AG10803 (cell line): Measurements from ENCODE around the gene ACSS1.

Experiments
- DNase-seq: peaks from one replicate; pipeline ENCODE4 v3.0.0; 2010; ENCODE audit warnings: low read depth
- H3K4me3 ChIP-seq: 2 replicates; pipeline ENCODE4 v1.5.1; 2011; ENCODE audit warnings: mild to moderate bottlenecking, low read length, control low read depth
- TF ChIP-seq, protein P1 (sequence below): conservative IDR thresholded peaks from 2 replicates; pipeline ENCODE4 v1.5.1; 2011; ENCODE audit warnings: mild to moderate bottlenecking, low read length, control low read depth, inconsistent platforms

The ACSS1 gene

DNA sequence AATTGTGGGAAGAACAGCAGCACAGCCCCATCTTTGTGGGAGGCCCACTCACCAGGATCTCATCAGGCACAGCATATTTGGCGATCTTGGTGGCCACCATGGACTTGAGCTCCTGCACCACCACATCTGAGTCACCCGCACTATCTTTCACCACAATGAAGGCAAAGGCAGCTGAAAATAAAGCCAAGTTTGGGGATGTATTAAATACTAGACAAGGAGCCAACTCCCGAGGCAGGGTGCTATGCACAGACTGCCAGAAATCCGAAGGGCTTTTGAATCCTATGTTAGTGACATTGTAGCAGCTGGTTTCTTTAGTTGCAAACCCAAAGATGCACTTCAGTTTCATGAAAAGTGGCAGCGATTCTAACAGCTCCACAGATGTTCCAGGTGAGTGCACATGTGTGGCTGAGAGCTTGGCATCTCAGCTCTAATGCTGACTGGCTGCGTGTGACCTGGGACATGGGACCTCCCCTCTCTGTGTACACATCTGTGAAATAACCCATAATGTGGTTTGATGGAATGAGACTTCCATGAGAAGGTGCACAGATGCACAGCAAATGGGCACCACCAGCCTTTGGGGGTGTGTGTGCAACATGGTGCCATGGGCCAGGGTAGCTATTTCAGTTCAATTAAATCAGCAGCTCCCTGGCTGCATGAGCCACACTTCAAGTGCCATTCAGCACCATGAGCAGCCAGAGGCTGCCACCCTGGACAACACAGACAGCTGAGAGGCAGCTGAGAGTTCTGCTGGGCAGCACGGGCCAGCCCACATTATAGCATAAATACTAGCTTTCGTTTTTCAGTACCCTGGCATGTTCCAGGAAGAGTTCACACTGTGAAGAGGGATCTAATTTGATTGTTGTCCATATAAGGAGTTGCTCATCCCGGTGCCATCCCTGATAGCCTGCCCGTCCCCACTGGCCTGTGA lies 48.5 kb downstream of the ACSS1 start:
- peak; percentile 68 for DNase-seq
- TF ChIP-seq, protein P1, sequence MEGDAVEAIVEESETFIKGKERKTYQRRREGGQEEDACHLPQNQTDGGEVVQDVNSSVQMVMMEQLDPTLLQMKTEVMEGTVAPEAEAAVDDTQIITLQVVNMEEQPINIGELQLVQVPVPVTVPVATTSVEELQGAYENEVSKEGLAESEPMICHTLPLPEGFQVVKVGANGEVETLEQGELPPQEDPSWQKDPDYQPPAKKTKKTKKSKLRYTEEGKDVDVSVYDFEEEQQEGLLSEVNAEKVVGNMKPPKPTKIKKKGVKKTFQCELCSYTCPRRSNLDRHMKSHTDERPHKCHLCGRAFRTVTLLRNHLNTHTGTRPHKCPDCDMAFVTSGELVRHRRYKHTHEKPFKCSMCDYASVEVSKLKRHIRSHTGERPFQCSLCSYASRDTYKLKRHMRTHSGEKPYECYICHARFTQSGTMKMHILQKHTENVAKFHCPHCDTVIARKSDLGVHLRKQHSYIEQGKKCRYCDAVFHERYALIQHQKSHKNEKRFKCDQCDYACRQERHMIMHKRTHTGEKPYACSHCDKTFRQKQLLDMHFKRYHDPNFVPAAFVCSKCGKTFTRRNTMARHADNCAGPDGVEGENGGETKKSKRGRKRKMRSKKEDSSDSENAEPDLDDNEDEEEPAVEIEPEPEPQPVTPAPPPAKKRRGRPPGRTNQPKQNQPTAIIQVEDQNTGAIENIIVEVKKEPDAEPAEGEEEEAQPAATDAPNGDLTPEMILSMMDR = no peak
- H3K4me3 ChIP-seq = no peak overlapping the region

DNA sequence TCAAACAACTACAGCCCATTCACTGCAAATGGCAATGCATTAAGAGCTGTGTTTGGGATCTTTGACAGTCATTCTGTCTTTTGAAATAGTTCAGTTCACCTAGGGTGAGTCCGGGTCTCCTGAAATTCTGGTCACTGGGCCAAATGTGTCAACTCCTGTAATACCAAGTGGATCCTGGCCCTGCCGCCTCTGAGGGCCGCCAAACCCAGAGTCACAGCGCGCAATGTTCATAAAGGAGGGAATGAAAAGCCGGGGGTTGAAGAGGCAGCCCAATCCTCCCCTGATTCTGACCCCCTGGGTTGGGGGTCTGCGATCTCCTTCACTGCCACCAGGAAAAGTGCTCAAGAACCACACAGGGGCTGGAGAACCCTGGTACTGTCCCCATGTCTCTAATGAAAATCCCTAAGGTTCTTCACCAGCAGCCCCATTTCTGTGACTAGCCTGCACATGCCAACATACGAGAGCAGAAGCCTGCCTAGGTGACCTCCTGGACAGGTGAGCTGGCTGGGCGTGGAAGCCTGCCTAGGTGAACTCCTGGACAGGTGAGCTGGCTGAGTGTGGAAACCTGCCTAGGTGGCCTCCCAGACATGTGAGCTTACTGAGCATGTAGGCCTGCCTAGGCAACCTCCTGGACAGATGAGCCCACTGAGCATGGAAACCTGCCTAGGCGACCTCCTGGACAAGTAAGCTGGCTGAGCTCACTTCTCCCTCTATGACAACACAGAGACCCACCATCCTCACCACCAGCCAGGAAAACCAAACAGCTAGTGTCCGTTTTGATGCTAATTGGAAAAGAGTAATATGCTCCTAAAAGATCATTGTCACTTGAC lies 49.3 kb downstream of the ACSS1 start:
- no peak overlapping the region for H3K4me3 ChIP-seq
- DNase-seq = no peak
- TF ChIP-seq, protein P1 = no peak

DNA sequence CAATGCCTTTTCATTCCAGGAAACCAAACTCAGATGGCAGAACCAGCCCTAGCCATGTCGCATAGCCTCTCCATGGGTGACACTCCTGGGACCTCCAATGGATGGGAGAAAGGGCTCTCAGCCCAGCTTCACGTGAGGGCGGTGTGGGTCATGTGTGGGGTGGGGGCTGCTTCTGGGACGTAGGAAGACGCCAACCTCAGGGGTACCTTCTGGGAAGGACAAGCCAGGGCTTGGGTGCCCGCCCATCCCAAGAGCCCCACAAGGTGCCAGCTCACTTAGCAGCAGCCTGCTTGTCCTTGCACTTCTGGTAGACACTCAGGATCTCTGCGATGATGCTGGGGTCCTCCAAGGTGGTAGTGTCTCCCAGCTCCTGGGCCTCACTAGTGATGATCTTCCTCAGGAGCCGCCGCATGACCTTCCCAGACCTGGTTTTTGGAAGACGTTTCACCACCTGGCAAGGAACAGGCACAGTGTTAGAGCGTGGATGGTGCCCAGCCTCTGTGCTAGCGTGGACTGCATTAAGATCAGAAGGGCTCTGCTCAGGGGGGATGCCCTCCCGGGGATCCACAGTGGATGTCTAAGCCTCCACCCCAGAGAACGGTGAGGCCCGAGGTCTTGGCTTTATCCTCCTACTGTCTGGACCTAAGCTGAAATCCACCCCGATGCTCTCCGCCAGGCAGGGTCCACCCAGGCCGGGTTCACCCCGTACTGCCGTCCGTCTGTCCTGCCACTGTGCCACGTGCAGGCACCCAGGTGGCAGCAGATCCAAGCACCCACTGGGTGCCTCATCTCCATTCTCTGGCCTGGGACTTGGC lies 50.2 kb downstream of the ACSS1 start:
- TF ChIP-seq, protein P1 = no peak

DNA sequence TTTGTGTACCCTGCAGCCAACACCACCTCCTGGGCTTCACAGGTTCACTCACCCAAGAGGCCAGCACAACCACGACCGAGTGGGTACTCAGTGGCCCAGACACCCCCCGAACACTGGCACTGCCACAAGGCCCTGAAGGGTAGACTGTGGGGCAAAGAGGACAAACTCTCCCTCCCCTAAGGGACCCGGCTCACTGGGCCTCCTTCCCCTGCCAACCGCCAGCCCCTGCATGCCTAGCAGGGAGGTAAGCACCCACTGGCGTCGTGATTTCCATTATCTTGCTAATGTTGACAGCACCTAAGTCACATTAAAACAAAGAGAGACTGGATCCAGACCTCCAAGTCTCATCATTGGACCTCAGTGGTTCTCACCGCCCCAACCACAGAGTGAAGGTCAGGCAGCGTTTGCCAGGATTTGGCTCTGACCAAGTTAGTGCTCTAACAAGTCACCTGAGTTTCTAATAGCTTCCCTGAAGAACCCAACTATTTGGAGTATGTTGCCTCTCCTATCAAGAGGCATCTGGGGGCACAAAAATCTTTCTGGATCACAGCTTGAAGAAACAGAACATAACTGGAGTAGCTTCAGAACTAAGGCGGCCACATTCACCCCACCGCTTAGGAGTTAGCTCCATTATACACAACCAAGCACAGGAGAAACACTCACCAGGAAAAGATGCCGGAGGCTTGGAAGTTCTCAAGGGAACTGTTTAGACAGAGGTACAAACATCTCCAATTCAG lies 51.3 kb downstream of the ACSS1 start:
- no peak for DNase-seq
- no peak overlapping the region for H3K4me3 ChIP-seq
- TF ChIP-seq, protein P1 = no peak

More for the DNA sequence above, 50.2 kb downstream of the ACSS1 start:
- no peak for DNase-seq
- no peak overlapping the region for H3K4me3 ChIP-seq

DNA sequence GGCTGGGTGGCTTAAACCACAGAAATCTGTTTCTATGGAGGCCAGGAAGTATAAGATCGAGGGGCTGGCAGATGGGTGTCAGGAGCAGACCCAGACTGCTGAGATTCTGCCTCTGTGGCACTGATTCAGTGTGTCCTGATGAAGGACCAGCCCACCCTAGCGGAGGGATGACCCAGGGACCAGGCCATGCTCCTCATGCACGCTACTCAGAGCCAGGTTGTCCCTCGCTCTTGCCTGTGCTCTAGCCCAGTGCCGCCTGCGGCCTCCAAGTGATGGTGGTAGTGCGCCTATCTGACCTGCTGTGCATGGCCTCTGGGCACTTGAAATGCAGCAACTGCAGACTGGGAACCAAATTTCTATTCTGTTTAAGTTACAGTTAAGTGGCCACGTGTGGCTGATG lies 52.3 kb downstream of the ACSS1 start:
- TF ChIP-seq, protein P1 = no peak
- no peak for DNase-seq
- no peak overlapping the region for H3K4me3 ChIP-seq

DNA sequence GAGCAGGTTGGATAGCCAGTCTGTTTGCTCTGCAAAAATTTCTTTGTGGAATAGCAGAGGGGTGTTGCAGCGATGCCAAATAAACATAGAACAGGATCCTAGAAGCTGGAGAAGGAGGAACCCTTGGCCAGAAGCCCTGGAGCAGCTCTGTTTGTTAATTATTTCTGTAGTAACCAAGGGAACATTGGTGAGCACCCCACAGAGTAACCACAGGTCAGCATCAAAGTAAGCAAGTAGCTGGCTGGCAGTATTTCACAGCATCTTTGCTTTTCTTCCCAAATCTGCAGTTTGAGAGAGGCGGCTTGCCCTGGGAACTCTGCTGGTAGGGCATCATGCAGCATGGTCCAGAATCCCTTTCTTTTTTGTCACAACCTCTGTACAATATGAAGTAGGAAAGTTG lies 52.7 kb downstream of the ACSS1 start:
- peak; percentile 64 for DNase-seq
- TF ChIP-seq, protein P1 = no peak
- H3K4me3 ChIP-seq = no peak overlapping the region
